Cardiac fibroblast (primary cell): ENCODE results near the gene AKAP12.

Source experiments
- DNase-seq, 2 donors: peaks; one replicate each; pipeline versions ENCODE4 v3.0.0 to v3.0.0-alpha.2; 2010; ENCODE audit warnings: low read depth in 2 of 2
- H3K4me3 ChIP-seq, 2 donors: replicated peaks in 1 of 2; 1 replicate in 1 of 2; 2 replicates in 1 of 2; pipeline ENCODE4 v1.5.1; 2011; ENCODE audit warnings: low read depth in 2 of 2, low read length in 2 of 2, mild to moderate bottlenecking in 2 of 2, moderate library complexity in 1 of 2
- TF ChIP-seq, protein P1 (sequence below): IDR thresholded peaks from one replicate; pipeline ENCODE4 v1.5.1; 2011; ENCODE audit warnings: low read depth, mild to moderate bottlenecking, low read length, inconsistent platforms

Gene AKAP12

DNA sequence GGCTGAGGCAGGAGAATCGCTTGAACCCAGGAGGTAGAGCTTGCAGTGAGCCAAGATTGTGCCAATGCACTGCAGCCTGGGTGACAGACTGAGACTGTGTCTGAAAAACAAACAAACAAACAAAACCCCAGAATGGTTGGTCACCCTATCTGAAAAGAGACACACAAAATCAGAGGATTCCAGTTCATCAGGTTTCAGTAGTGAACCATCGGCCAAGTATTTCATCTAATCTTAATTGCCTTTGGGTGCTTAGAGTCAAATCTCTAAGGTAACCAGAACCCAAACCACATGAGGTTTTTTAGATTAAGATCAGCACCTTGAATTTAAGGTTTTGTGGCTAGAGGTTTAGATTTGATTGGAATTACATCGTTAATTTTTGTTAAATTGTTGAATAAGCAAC is 159.9 kb downstream of the AKAP12 start:
- TF ChIP-seq, protein P1, sequence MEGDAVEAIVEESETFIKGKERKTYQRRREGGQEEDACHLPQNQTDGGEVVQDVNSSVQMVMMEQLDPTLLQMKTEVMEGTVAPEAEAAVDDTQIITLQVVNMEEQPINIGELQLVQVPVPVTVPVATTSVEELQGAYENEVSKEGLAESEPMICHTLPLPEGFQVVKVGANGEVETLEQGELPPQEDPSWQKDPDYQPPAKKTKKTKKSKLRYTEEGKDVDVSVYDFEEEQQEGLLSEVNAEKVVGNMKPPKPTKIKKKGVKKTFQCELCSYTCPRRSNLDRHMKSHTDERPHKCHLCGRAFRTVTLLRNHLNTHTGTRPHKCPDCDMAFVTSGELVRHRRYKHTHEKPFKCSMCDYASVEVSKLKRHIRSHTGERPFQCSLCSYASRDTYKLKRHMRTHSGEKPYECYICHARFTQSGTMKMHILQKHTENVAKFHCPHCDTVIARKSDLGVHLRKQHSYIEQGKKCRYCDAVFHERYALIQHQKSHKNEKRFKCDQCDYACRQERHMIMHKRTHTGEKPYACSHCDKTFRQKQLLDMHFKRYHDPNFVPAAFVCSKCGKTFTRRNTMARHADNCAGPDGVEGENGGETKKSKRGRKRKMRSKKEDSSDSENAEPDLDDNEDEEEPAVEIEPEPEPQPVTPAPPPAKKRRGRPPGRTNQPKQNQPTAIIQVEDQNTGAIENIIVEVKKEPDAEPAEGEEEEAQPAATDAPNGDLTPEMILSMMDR: no peak
- DNase-seq: no peak
- H3K4me3 ChIP-seq: no peak overlapping the region

DNA sequence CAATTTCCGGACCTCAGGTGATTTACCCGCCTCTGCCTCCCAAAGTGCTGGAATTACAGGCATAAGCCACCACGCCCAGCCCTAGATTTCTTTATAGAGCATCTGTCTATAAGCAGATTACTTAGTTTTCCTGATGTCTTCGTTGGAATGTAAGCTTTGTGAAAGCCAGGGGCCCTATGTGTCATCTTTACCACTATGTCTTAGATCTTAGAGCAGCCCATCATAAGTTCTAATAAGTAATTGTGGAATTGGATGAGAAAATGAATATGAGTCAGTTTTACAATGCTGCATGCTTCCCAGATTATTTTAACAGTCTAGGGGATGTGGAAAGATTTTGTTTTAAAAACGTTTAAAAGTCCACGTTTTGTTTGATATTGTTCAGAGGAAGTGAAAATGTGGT is 160.7 kb downstream of the AKAP12 start:
- DNase-seq: peak in 1 of 2 donors; percentile 59
- H3K4me3 ChIP-seq: no peak overlapping the region
- TF ChIP-seq, protein P1: no peak

DNA sequence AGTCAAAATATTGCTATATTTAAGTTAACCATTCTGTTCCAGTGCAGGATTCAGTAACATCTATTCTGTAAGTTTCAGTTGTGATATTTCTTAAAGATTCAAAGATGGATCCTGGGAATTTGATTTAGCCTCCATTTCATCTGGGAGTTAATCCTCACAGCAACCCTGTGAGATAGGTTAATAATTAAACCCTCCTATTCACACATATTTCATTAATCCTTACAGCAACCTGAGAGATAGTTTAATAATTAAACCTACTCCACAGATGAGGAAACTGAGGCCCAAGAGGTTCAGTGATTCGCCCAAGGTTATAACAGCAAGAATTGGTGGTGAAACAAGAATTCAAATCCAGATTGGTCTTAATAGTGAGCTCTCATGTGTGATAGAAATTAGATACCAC is 162.5 kb downstream of the AKAP12 start:
- no peak for DNase-seq
- no peak overlapping the region for H3K4me3 ChIP-seq
- TF ChIP-seq, protein P1: no peak

DNA sequence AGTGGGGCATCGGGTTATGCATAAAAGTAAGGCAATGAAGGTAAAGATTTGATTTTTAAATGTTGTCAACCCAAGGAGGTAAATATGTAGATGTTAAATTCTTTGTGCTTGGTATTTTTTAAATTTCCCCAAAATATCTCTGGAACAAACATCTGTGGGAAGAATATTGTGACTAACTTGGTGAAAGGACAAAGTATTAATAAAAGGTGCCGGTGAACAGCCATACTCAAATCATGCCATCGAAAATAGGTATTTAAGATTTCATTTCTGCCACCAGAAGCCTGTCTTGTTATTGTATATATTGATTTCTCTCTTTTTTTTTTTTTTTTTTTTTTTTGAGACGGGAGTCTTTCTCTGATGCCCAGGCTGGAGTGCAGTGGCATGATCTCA is 164.1 kb downstream of the AKAP12 start:
- DNase-seq: no peak
- TF ChIP-seq, protein P1: no peak

More for the DNA sequence above, 164.1 kb downstream of the AKAP12 start:
- no peak overlapping the region for H3K4me3 ChIP-seq
